Large intestine (tissue), 3 donors: ENCODE data around the gene DGKZ. TPM values are rescaled to one million over a fixed set of nuclear protein-coding genes. Genes with fewer than 3 reads are reported as not detected.

Experiments
- DNase-seq, 2 donors: peaks; one replicate each; pipeline versions ENCODE4 v3.0.0 to v3.0.0-alpha.2; 2013
- H3K27ac ChIP-seq: one replicate; pipeline ENCODE4 v1.5.1; 2013; ENCODE audit warnings: low read length
- H3K27me3 ChIP-seq: 2 replicates; pipeline ENCODE4 v1.6.1; 2013; ENCODE audit warnings: low read length; ENCODE audit not compliant: control insufficient read depth, insufficient read depth
- H3K36me3 ChIP-seq: 2 replicates; pipeline ENCODE4 v1.6.1; 2013; ENCODE audit warnings: low read length; ENCODE audit not compliant: control insufficient read depth, insufficient read depth
- H3K4me1 ChIP-seq: one replicate; pipeline ENCODE4 v1.6.1; 2013; ENCODE audit warnings: low read length; ENCODE audit not compliant: control insufficient read depth, insufficient read depth
- H3K4me3 ChIP-seq: one replicate; pipeline ENCODE4 v1.5.1; 2013; ENCODE audit warnings: low read length
- H3K9me3 ChIP-seq: one replicate; pipeline ENCODE4 v1.6.1; 2013; ENCODE audit warnings: mild to moderate bottlenecking, low read depth, low read length, moderate library complexity; ENCODE audit not compliant: control insufficient read depth
- WGBS: methylation state at CpG from one replicate; pipeline ENCODE4 v1.1.5; 2013; ENCODE audit warnings: low lambda C conversion rate; ENCODE audit not compliant: insufficient coverage; 5-methylcytosine and 5-hydroxymethylcytosine counted together
- polyA plus RNA-seq: library from polyadenylated mRNA; unstranded; fragments of 120-200 nt; gene quantifications from one replicate; pipeline ENCODE4 v1.2.1, GENCODE V29; 2013

DGKZ gene
- polyA plus RNA-seq, 1 donor, result 46.9 TPM

GRCh38 chr11:46335890-46336562, 11.2 kb upstream of the DGKZ start:
- H3K9me3 ChIP-seq, result no peaks in the 10 kb centered on the region
- H3K4me1 ChIP-seq, result peaks cover 24% of the 10 kb centered on the region
- peaks cover 42% of the 10 kb centered on the region for H3K27me3 ChIP-seq
- no peak overlapping the region for H3K27ac ChIP-seq
- WGBS, result 100% methylated on average over 1 of the region's 11 CpGs
- H3K36me3 ChIP-seq, result no peaks in the 10 kb centered on the region
- DNase-seq, result no peak
- no peak overlapping the region for H3K4me3 ChIP-seq

GRCh38 chr11:46336563-46337180, 10.6 kb upstream of the DGKZ start:
- H3K36me3 ChIP-seq, result no peaks in the 10 kb centered on the region
- H3K9me3 ChIP-seq, result no peaks in the 10 kb centered on the region
- H3K4me1 ChIP-seq, result peaks cover 24% of the 10 kb centered on the region
- no peak overlapping the region for H3K27ac ChIP-seq
- no peak for DNase-seq
- H3K27me3 ChIP-seq, result peaks cover 36% of the 10 kb centered on the region
- no peak overlapping the region for H3K4me3 ChIP-seq
- WGBS, result no CpG with 5 or more reads among the region's 12 CpGs

- H3K27ac ChIP-seq, result no peak overlapping the region
- WGBS, result 100% methylated on average over 1 of the region's 13 CpGs
- H3K27me3 ChIP-seq, result peaks cover 24% of the 10 kb centered on the region
- no peak for DNase-seq
- H3K4me3 ChIP-seq, result no peak overlapping the region
- H3K36me3 ChIP-seq, result no peaks in the 10 kb centered on the region
- H3K9me3 ChIP-seq, result no peaks in the 10 kb centered on the region
- H3K4me1 ChIP-seq, result peaks cover 27% of the 10 kb centered on the region
Observed at GRCh38 chr11:46337626-46338345, 9.5 kb upstream of the DGKZ start.

GRCh38 chr11:46338636-46338987, 8.7 kb upstream of the DGKZ start:
- Histone ChIP-seq H3K9me3 (no peaks in the 10 kb centered on the region), H3K27ac (peak overlapping the region; percentile 2), H3K36me3 (no peaks in the 10 kb centered on the region), H3K4me1 (peaks cover 27% of the 10 kb centered on the region), H3K4me3 (no peak overlapping the region), H3K27me3 (peaks cover 18% of the 10 kb centered on the region)
- WGBS, result no CpG with 5 or more reads among the region's 9 CpGs
- DNase-seq, result no peak

- peaks cover 13% of the 10 kb centered on the region for H3K27me3 ChIP-seq
- no peak for DNase-seq
- WGBS, result 8% methylated on average over 2 of the region's 16 CpGs
- peak overlapping the region; percentile 2 for H3K27ac ChIP-seq
- peaks cover 27% of the 10 kb centered on the region for H3K4me1 ChIP-seq
- no peaks in the 10 kb centered on the region for H3K9me3 ChIP-seq
- H3K4me3 ChIP-seq, result no peak overlapping the region
- no peaks in the 10 kb centered on the region for H3K36me3 ChIP-seq
Observed at GRCh38 chr11:46338988-46339666, 8.1 kb upstream of the DGKZ start.

- no CpG with 5 or more reads among the region's 2 CpGs for WGBS
- peaks cover 6% of the 10 kb centered on the region for H3K27me3 ChIP-seq
- H3K4me1 ChIP-seq, result peaks cover 27% of the 10 kb centered on the region
- no peak overlapping the region for H3K4me3 ChIP-seq
- DNase-seq, result peak; percentile 66 to 73
- peak overlapping the region; percentile 51 for H3K27ac ChIP-seq
- H3K36me3 ChIP-seq, result no peaks in the 10 kb centered on the region
- no peaks in the 10 kb centered on the region for H3K9me3 ChIP-seq
Observed at GRCh38 chr11:46339816-46340215, 7.4 kb upstream of the DGKZ start.

GRCh38 chr11:46341454-46341853, 5.8 kb upstream of the DGKZ start:
- WGBS, result 100% methylated on average over 2 of the region's 3 CpGs
- peaks cover 27% of the 10 kb centered on the region for H3K4me1 ChIP-seq
- DNase-seq, result no peak
- H3K36me3 ChIP-seq, result no peaks in the 10 kb centered on the region
- no peak overlapping the region for H3K27ac ChIP-seq
- no peaks in the 10 kb centered on the region for H3K27me3 ChIP-seq
- H3K4me3 ChIP-seq, result no peak overlapping the region
- no peaks in the 10 kb centered on the region for H3K9me3 ChIP-seq

GRCh38 chr11:46342239-46342638, 5.0 kb upstream of the DGKZ start:
- H3K4me3 ChIP-seq, result no peak overlapping the region
- peak overlapping the region; percentile 58 for H3K27ac ChIP-seq
- no peaks in the 10 kb centered on the region for H3K36me3 ChIP-seq
- no peaks in the 10 kb centered on the region for H3K9me3 ChIP-seq
- H3K27me3 ChIP-seq, result no peaks in the 10 kb centered on the region
- no CpG with 5 or more reads among the region's 5 CpGs for whole genome bisulfite sequencing
- DNase-seq, result no peak
- peaks cover 27% of the 10 kb centered on the region for H3K4me1 ChIP-seq

- Histone ChIP-seq H3K36me3 (no peaks in the 10 kb centered on the region), H3K9me3 (no peaks in the 10 kb centered on the region), H3K27ac (no peak overlapping the region), H3K4me1 (peaks cover 25% of the 10 kb centered on the region), H3K4me3 (no peak overlapping the region), H3K27me3 (no peaks in the 10 kb centered on the region)
- no CpG with 5 or more reads among the region's 3 CpGs for WGBS
- DNase-seq, result no peak
Observed at GRCh38 chr11:46343520-46343919, 3.7 kb upstream of the DGKZ start.

- H3K4me3 ChIP-seq, result peak overlapping the region; percentile 33
- no CpG with 5 or more reads among the region's 20 CpGs for WGBS
- H3K9me3 ChIP-seq, result no peaks in the 10 kb centered on the region
- H3K27me3 ChIP-seq, result no peaks in the 10 kb centered on the region
- peaks cover 24% of the 10 kb centered on the region for H3K4me1 ChIP-seq
- no peak for DNase-seq
- no peak overlapping the region for H3K27ac ChIP-seq
- H3K36me3 ChIP-seq, result no peaks in the 10 kb centered on the region
Observed at GRCh38 chr11:46345131-46345597, 2.1 kb upstream of the DGKZ start.
